ENCODE data around the gene DEDD.

DEDD gene

DNA sequence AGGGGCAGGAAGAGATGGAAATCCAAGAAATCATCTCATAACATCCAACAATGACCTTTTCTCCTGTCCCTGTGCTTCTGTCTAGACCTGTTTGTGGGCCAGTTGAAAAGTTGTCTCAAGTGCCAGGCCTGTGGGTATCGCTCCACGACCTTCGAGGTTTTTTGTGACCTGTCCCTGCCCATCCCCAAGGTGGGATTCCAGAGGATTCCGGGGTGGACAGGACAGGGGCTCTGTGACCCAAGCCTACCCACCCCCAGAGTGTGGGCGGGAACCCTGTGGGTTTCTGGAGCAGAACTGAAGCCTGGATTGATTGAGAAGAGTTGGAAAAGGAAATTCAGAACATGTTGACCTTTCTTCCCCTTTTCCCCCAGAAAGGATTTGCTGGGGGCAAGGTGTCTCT is 31.3 kb upstream of the DEDD start:
- TF ChIP-seq, protein P1, sequence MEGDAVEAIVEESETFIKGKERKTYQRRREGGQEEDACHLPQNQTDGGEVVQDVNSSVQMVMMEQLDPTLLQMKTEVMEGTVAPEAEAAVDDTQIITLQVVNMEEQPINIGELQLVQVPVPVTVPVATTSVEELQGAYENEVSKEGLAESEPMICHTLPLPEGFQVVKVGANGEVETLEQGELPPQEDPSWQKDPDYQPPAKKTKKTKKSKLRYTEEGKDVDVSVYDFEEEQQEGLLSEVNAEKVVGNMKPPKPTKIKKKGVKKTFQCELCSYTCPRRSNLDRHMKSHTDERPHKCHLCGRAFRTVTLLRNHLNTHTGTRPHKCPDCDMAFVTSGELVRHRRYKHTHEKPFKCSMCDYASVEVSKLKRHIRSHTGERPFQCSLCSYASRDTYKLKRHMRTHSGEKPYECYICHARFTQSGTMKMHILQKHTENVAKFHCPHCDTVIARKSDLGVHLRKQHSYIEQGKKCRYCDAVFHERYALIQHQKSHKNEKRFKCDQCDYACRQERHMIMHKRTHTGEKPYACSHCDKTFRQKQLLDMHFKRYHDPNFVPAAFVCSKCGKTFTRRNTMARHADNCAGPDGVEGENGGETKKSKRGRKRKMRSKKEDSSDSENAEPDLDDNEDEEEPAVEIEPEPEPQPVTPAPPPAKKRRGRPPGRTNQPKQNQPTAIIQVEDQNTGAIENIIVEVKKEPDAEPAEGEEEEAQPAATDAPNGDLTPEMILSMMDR (IDR thresholded peaks at IDR 0.05; ENCODE audit: extremely low read depth, insufficient read depth, missing control alignments): no peak
- DNase-seq (ENCODE audit: low spot score): no peak
- in situ Hi-C loops (cut with MboI; ENCODE audit: low pct_unique_long_range_greater_than_20kb, low sequenced_read_pairs, unreplicated experiment): no loop called here

DNA sequence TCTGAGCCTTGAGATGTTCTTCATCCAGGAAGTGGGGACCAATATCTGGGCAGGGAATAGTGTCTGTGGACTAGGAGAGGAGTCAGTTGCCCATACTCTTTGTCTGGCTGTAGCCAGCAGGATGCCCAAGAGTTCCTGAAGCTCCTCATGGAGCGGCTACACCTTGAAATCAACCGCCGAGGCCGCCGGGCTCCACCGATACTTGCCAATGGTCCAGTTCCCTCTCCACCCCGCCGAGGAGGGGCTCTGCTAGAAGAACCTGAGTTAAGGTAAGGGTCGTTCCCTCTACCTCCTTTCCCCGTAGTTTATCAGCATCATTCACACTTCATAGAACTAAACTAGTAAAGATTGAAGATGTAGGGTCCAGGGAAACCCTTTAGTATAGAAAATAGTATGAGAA is 30.3 kb upstream of the DEDD start:
- TF ChIP-seq, protein P1 (IDR thresholded peaks at IDR 0.05; ENCODE audit: extremely low read depth, insufficient read depth, missing control alignments): no peak
- DNase-seq (ENCODE audit: low spot score): no peak
- in situ Hi-C loops (cut with MboI; ENCODE audit: low pct_unique_long_range_greater_than_20kb, low sequenced_read_pairs, unreplicated experiment): no loop called here

DNA sequence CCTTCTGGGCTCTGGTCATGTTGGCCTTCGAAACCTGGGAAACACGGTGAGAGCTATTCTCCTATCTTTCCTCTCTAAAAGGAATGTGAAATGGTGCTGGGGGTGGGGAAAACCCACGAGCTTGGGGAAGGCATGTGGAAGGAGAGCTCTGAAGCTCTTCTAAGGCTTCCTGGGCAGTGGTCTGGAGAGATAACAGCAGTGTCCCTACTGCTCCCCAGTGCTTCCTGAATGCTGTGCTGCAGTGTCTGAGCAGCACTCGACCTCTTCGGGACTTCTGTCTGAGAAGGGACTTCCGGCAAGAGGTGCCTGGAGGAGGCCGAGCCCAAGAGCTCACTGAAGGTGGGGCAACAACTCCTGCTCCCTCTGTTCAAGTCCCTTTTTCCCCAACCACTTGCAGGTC is 29.6 kb upstream of the DEDD start:
- no peak for DNase-seq (ENCODE audit: low spot score)
- TF ChIP-seq, protein P1 (IDR thresholded peaks at IDR 0.05; ENCODE audit: extremely low read depth, insufficient read depth, missing control alignments): no peak
- in situ Hi-C loops (cut with MboI; ENCODE audit: low pct_unique_long_range_greater_than_20kb, low sequenced_read_pairs, unreplicated experiment): no loop called here

DNA sequence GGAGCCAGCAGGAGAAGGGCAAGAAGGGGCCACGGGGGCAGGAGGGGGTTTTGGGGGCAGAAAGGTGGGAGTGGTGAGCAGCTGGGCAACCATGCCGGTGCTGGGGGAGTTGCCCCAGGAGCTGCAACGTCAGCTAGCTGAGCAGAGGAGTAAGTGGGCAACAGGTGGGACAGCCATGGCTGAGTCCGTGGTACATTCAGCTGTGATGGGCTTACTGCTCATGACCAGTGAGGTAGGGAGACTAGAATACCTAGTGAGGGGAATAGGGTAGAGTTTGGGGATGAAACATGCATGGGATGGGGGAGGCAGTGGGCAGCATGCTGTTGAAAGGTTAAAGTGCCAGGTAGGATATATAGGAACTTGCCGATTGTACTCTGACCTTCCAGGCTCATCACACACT is 29.2 kb upstream of the DEDD start:
- TF ChIP-seq, protein P1 (IDR thresholded peaks at IDR 0.05; ENCODE audit: extremely low read depth, insufficient read depth, missing control alignments): no peak
- no peak for DNase-seq (ENCODE audit: low spot score)
- in situ Hi-C loops (cut with MboI; ENCODE audit: low pct_unique_long_range_greater_than_20kb, low sequenced_read_pairs, unreplicated experiment): no loop called here

DNA sequence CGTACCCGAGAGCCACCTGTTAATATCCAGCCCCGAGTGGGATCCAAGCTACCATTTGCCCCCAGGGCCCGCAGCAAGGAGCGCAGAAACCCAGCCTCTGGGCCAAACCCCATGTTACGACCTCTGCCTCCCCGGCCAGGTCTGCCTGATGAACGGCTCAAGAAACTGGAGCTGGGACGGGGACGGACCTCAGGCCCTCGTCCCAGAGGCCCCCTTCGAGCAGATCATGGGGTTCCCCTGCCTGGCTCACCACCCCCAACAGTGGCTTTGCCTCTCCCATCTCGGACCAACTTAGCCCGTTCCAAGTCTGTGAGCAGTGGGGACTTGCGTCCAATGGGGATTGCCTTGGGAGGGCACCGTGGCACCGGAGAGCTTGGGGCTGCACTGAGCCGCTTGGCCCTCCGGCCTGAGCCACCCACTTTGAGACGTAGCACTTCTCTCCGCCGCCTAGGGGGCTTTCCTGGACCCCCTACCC is 28.2 kb upstream of the DEDD start:
- in situ Hi-C loops (cut with MboI; ENCODE audit: low pct_unique_long_range_greater_than_20kb, low sequenced_read_pairs, unreplicated experiment): no loop called here
- DNase-seq (ENCODE audit: low spot score): no peak
- TF ChIP-seq, protein P1 (IDR thresholded peaks at IDR 0.05; ENCODE audit: extremely low read depth, insufficient read depth, missing control alignments): no peak

DNA sequence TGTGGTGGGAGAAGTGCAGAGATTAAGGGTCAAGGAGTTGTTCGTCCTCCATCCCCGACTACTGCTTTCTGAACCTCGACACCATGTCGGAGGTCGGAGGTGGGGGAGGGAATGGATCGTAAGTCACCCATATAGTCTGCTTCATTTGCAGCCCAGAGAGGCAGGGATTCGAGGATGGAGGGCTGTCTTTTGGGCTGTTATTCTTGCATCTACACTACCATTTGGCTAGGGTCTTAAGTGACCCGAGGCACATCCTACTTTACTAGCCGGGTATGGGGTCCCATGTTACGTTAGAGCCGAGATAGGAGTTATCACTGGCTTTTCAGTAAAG is 27.4 kb upstream of the DEDD start:
- in situ Hi-C loops (cut with MboI; ENCODE audit: low pct_unique_long_range_greater_than_20kb, low sequenced_read_pairs, unreplicated experiment): no loop called here
- TF ChIP-seq, protein P1 (IDR thresholded peaks at IDR 0.05; ENCODE audit: extremely low read depth, insufficient read depth, missing control alignments): no peak
- DNase-seq (ENCODE audit: low spot score): no peak
